ENCODE data around the gene NTSR1. TPM values are rescaled to one million over a fixed set of nuclear protein-coding genes. Genes with fewer than 3 reads are reported as not detected.

Gene NTSR1
- polyA plus RNA-seq, 1 donor from 2014 or later: 0.05 TPM

DNA sequence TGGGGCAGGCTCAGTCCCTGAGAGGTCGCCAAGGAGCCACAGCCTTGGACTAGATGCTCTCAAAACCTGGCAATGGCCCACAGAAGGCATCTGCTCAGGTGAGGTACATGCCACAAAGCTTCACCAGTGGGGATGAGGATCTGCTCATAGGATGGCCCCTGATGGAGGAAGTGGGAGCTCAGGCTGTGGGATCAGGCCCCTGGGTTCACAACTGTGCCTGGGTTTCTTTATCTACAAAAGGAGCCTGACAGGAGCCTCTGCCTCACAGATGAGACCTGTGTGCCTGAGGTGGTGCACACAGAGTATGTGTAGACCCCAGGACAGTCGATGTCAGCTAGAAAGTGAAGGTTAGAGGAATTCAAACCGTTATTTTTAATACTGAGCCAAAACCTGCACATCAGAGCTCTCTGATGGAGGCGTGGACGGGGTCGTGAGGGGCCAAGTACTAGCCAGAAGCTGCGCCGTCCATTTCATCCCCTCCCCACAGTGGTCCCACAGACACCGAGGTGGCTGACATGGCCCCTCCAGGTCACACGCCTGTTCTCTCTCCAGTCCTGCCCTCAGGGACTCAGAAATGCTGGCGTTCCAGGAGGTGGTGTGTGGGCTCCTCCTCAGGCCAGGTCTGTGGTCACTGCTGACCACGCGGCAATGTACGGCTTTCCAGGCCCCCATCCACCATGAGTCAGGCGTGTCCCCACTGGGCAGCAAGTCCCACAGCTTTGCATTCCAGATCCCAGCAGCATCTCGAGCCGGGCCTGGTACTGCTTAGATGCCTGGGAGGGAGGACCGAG lies 33.3 kb downstream of the NTSR1 start (continued):
- TF ChIP-seq, protein P1, sequence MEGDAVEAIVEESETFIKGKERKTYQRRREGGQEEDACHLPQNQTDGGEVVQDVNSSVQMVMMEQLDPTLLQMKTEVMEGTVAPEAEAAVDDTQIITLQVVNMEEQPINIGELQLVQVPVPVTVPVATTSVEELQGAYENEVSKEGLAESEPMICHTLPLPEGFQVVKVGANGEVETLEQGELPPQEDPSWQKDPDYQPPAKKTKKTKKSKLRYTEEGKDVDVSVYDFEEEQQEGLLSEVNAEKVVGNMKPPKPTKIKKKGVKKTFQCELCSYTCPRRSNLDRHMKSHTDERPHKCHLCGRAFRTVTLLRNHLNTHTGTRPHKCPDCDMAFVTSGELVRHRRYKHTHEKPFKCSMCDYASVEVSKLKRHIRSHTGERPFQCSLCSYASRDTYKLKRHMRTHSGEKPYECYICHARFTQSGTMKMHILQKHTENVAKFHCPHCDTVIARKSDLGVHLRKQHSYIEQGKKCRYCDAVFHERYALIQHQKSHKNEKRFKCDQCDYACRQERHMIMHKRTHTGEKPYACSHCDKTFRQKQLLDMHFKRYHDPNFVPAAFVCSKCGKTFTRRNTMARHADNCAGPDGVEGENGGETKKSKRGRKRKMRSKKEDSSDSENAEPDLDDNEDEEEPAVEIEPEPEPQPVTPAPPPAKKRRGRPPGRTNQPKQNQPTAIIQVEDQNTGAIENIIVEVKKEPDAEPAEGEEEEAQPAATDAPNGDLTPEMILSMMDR (IDR thresholded peaks at IDR 0.05; ENCODE audit: poor library complexity, severe bottlenecking): no peak
- TF ChIP-seq MXI1 (conservative IDR thresholded peaks at IDR 0.05; ENCODE audit: poor library complexity, severe bottlenecking): no peak

DNA sequence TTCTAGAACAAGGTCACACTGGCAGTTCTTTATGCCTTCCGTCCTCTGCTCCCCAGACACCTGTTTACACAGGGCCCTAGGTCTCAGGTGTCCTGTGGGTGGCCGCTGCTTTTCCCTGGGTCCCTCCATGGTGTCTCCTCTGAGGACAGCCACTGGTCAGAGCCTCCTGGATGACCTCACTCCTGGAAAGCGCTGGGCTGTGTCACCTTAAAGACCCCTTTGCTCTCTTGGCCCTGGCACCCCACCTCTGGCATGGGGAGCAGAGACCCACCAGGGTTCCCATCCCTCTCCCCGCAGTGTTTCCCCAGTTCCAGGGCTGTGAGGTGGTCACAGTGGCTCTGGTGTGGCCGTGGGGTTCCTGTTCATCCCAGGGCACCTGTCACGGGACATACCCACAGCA lies 33.9 kb downstream of the NTSR1 start:
- H3K27me3 ChIP-seq (ENCODE audit: insufficient read depth, low read depth, low read length): no peaks in the 10 kb centered on the region
- TF ChIP-seq EZH2 (IDR thresholded peaks at IDR 0.05; ENCODE audit: borderline replicate concordance, insufficient read depth, low read length, poor library complexity, severe bottlenecking) (no peak), SMC3 (conservative IDR thresholded peaks at IDR 0.05; ENCODE audit: poor library complexity) (no peak), TAF1 (IDR thresholded peaks at IDR 0.05; ENCODE audit: low read depth) (no peak), RAD21 (conservative IDR thresholded peaks at IDR 0.05) (no peak), EP300 (conservative IDR thresholded peaks at IDR 0.05; ENCODE audit: poor library complexity, severe bottlenecking) (no peak), MXI1 (conservative IDR thresholded peaks at IDR 0.05; ENCODE audit: poor library complexity, severe bottlenecking) (no peak), POLR2AphosphoS5 (IDR thresholded peaks at IDR 0.05) (no peak)
- TF ChIP-seq, protein P2, sequence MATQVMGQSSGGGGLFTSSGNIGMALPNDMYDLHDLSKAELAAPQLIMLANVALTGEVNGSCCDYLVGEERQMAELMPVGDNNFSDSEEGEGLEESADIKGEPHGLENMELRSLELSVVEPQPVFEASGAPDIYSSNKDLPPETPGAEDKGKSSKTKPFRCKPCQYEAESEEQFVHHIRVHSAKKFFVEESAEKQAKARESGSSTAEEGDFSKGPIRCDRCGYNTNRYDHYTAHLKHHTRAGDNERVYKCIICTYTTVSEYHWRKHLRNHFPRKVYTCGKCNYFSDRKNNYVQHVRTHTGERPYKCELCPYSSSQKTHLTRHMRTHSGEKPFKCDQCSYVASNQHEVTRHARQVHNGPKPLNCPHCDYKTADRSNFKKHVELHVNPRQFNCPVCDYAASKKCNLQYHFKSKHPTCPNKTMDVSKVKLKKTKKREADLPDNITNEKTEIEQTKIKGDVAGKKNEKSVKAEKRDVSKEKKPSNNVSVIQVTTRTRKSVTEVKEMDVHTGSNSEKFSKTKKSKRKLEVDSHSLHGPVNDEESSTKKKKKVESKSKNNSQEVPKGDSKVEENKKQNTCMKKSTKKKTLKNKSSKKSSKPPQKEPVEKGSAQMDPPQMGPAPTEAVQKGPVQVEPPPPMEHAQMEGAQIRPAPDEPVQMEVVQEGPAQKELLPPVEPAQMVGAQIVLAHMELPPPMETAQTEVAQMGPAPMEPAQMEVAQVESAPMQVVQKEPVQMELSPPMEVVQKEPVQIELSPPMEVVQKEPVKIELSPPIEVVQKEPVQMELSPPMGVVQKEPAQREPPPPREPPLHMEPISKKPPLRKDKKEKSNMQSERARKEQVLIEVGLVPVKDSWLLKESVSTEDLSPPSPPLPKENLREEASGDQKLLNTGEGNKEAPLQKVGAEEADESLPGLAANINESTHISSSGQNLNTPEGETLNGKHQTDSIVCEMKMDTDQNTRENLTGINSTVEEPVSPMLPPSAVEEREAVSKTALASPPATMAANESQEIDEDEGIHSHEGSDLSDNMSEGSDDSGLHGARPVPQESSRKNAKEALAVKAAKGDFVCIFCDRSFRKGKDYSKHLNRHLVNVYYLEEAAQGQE (IDR thresholded peaks at IDR 0.05; ENCODE audit: borderline replicate concordance): no peak
- TF ChIP-seq, protein P1 (IDR thresholded peaks at IDR 0.05; ENCODE audit: poor library complexity, severe bottlenecking): no peak
- no peak overlapping the region for H3K4me3 ChIP-seq (ENCODE audit: low read length)
- no peaks in the 10 kb centered on the region for H3K79me2 ChIP-seq (replicated peaks; ENCODE audit: insufficient read depth, low read length)
- no peaks in the 10 kb centered on the region for H3K9me3 ChIP-seq (ENCODE audit: low read length)
- no peak overlapping the region for H3K4me2 ChIP-seq (ENCODE audit: low read length)
- H3F3A ChIP-seq (ENCODE audit: insufficient read depth, low read length, poor library complexity, severe bottlenecking): no peaks in the 10 kb centered on the region
- no peaks in the 10 kb centered on the region for H3K36me3 ChIP-seq (ENCODE audit: insufficient read depth, low read length)
- H2AFZ ChIP-seq (ENCODE audit: low read depth, low read length): no peak overlapping the region
- H3K9ac ChIP-seq (ENCODE audit: low read length): no peak overlapping the region
- no peaks in the 10 kb centered on the region for H3K9me2 ChIP-seq (ENCODE audit: insufficient read depth, low read length)
- H4K20me1 ChIP-seq (ENCODE audit: insufficient read depth): no peaks in the 10 kb centered on the region
- no peak overlapping the region for H3K27ac ChIP-seq (ENCODE audit: low read length)

Data from neural cell (in vitro differentiated cells).